Transverse colon (tissue), 4 donors: Measurements from ENCODE around the gene EFNA5. TPM values are rescaled to one million over a fixed set of nuclear protein-coding genes. Genes with fewer than 3 reads are reported as not detected.

Experiments
- DNase-seq: peaks from one replicate; pipeline ENCODE4 v3.0.0-alpha.2; 2019
- H3K27ac ChIP-seq, 4 donors: fragments of 200-600 bp; sonication (generic); 2 replicates each; pipeline ENCODE4 v1.5.1; 2016 to 2018; ENCODE audit warnings: inconsistent platforms in 4 of 4
- H3K27me3 ChIP-seq: fragments of 200-600 bp; sonication (generic); 2 replicates; pipeline ENCODE4 v1.5.1; 2017; ENCODE audit warnings: inconsistent platforms
- H3K36me3 ChIP-seq, 4 donors: fragments of 200-600 bp; sonication (generic); 2 replicates each; pipeline ENCODE4 v1.5.1; 2017 to 2019; ENCODE audit warnings: inconsistent platforms in 4 of 4
- H3K4me1 ChIP-seq, 4 donors: fragments of 200-600 bp; sonication (generic); 2 replicates each; pipeline ENCODE4 v1.5.1; 2017 to 2020; ENCODE audit warnings: inconsistent platforms in 4 of 4
- H3K4me3 ChIP-seq, 4 donors: fragments of 200-600 bp; sonication (generic); 1 replicate in 1 of 4; 2 replicates in 3 of 4; pipeline versions ENCODE4 v1.5.1 to v1.6.1; 2017 to 2019; ENCODE audit warnings: inconsistent platforms in 4 of 4
- H3K9me3 ChIP-seq, 2 donors: fragments of 200-600 bp; sonication (generic); 2 replicates each; pipeline ENCODE4 v1.5.1; 2017 to 2019; ENCODE audit warnings: inconsistent platforms in 2 of 2
- EP300 ChIP-seq: sonication (generic); formaldehyde crosslinking; IDR thresholded peaks from one replicate; pipeline ENCODE4 v1.6.1; 2017; ENCODE audit warnings: antibody characterized with exemption, low read depth
- POLR2A ChIP-seq: fragments of 450-650 bp; IDR thresholded peaks from one replicate; pipeline ENCODE4 v1.6.1; 2016; ENCODE audit warnings: antibody characterized with exemption, mild to moderate bottlenecking, moderate library complexity
- POLR2AphosphoS5 ChIP-seq, 3 donors: sonication (generic); formaldehyde crosslinking; IDR thresholded peaks; one replicate each; pipeline ENCODE4 v1.6.1; 2016; ENCODE audit warnings: antibody characterized with exemption in 3 of 3
- WGBS, 2 donors: methylation state at CpG; one replicate each; pipeline ENCODE4 v1.1.5; 2018; ENCODE audit warnings: low coverage in 1 of 2; 5-methylcytosine and 5-hydroxymethylcytosine counted together
- in situ Hi-C, 4 donors: fragments of 200-750 bp; cut with MboI; loops; one replicate each; pipeline versions ENCODE4 v1.15.0 to v1.15.1; 2017; ENCODE audit warnings: low sequenced_read_pairs in 3 of 4, low pct_ligation_motif_present in 1 of 4, low pct_unique_long_range_greater_than_20kb in 1 of 4
- intact Hi-C: fragments of 100-400 bp; cut with DNase I; formaldehyde crosslinking; loops from one replicate; pipeline ENCODE4 v1.15.1; 2023; ENCODE audit warnings: low total_unique reads
- total RNA-seq, 4 donors: library from RNA; depleted of rRNA; stranded (reverse); fragments of >200 nt; gene quantifications; one replicate each; pipeline ENCODE4 v1.1.0, GENCODE V29; 2016
- TF ChIP-seq, protein P1 (sequence below), 5 experiments: fragments of 200-600 bp in 3 of 5; fragments of 450-650 bp in 2 of 5; sonication (generic) in 3 of 5; IDR thresholded peaks; 1 replicate in 2 of 5; 2 replicates in 3 of 5; pipeline ENCODE4 v1.5.1; 2016 to 2017; ENCODE audit warnings: antibody characterized with exemption in 5 of 5, inconsistent platforms in 3 of 5, mild to moderate bottlenecking in 2 of 5, moderate library complexity in 1 of 5

Gene EFNA5
- total RNA-seq, 4 donors from 2014 or later = 1.5 to 18.2 (median 12.1) TPM

DNA sequence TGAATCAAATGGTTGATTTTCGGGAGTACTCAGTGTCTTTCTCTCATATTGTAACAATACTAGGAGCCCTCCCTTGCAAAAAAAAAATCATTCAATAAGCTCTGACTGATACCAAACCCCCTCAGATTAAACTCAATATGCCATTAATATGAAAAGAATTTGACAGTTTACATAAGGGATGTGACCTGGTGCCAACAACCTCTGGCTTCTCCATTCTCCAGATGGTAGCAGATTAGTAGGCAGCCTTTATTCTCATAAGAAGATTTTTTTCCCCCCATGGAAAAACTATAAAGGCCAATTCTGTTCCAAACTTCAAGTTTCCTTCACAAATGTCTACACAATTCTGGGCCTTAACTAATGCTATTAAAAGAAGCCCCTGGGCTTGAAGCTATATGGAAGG lies 96.5 kb downstream of the EFNA5 start:
- no peak for TF ChIP-seq POLR2A
- TF ChIP-seq EP300 = no peak
- TF ChIP-seq, protein P1, sequence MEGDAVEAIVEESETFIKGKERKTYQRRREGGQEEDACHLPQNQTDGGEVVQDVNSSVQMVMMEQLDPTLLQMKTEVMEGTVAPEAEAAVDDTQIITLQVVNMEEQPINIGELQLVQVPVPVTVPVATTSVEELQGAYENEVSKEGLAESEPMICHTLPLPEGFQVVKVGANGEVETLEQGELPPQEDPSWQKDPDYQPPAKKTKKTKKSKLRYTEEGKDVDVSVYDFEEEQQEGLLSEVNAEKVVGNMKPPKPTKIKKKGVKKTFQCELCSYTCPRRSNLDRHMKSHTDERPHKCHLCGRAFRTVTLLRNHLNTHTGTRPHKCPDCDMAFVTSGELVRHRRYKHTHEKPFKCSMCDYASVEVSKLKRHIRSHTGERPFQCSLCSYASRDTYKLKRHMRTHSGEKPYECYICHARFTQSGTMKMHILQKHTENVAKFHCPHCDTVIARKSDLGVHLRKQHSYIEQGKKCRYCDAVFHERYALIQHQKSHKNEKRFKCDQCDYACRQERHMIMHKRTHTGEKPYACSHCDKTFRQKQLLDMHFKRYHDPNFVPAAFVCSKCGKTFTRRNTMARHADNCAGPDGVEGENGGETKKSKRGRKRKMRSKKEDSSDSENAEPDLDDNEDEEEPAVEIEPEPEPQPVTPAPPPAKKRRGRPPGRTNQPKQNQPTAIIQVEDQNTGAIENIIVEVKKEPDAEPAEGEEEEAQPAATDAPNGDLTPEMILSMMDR (IDR thresholded peaks at IDR 0.05) = no peak
- TF ChIP-seq POLR2AphosphoS5 (IDR thresholded peaks at IDR 0.05) = no peak
- 80 to 89% methylated on average over 1 of the region's 1 CpG for WGBS, 2 donors
- no peak overlapping the region for H3K27ac ChIP-seq
- no peak for DNase-seq
- H3K9me3 ChIP-seq = no peaks in the 10 kb centered on the region
- in situ Hi-C loops = no loop called here
- intact Hi-C loops = no loop called here
- peaks cover 3 to 27% (median 17%) of the 10 kb centered on the region in 4 donors for H3K4me1 ChIP-seq
- H3K27me3 ChIP-seq = no peaks in the 10 kb centered on the region
- no peak overlapping the region for H3K4me3 ChIP-seq
- H3K36me3 ChIP-seq = no peaks in the 10 kb centered on the region

DNA sequence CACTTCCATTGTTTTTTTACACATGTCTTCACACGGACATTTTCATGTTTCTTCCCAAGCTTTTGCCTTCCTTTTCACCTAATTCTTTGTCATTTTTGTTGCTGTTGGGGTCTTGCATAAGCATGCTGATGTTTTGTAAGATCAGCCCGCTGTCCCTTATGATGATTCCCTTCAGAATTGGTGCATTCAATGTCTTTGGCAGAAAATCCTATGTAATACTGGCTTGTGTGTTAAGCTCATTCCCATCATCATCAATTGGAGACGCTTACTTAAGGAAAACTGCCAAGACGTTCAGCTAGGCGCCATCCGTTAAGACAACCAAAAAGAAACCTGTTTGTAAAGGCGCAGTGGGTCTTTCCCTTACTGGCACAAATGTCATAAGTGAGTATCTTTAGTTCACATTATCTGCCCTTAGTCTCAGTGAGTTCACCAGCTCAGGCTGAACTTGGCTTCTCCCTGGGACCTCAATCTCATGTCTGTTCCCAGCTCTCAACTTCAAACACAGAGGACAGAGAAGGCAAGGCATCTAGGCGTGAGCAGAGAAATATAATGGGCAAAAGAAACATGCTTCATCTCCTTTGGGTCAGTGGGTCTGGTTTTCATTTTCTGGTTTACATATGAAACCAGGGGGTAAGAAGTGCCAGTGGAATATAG lies 97.9 kb downstream of the EFNA5 start:
- H3K4me3 ChIP-seq = no peak overlapping the region
- intact Hi-C loops (no loop called here), in situ Hi-C loops (no loop called here)
- no peak for TF ChIP-seq POLR2AphosphoS5 (IDR thresholded peaks at IDR 0.05)
- TF ChIP-seq, protein P1 (IDR thresholded peaks at IDR 0.05) = no peak
- no peak for TF ChIP-seq EP300
- no peak for TF ChIP-seq POLR2A
- H3K4me1 ChIP-seq = peaks cover 3 to 27% (median 17%) of the 10 kb centered on the region in 4 donors
- no peak for DNase-seq
- no peaks in the 10 kb centered on the region for H3K36me3 ChIP-seq
- H3K9me3 ChIP-seq = no peaks in the 10 kb centered on the region
- 78 to 89% methylated on average over 3 to 8 of the region's 8 CpGs for WGBS, 2 donors
- H3K27me3 ChIP-seq = no peaks in the 10 kb centered on the region
- H3K27ac ChIP-seq = peak overlapping the region; percentile 79 to 86 (median 84)

DNA sequence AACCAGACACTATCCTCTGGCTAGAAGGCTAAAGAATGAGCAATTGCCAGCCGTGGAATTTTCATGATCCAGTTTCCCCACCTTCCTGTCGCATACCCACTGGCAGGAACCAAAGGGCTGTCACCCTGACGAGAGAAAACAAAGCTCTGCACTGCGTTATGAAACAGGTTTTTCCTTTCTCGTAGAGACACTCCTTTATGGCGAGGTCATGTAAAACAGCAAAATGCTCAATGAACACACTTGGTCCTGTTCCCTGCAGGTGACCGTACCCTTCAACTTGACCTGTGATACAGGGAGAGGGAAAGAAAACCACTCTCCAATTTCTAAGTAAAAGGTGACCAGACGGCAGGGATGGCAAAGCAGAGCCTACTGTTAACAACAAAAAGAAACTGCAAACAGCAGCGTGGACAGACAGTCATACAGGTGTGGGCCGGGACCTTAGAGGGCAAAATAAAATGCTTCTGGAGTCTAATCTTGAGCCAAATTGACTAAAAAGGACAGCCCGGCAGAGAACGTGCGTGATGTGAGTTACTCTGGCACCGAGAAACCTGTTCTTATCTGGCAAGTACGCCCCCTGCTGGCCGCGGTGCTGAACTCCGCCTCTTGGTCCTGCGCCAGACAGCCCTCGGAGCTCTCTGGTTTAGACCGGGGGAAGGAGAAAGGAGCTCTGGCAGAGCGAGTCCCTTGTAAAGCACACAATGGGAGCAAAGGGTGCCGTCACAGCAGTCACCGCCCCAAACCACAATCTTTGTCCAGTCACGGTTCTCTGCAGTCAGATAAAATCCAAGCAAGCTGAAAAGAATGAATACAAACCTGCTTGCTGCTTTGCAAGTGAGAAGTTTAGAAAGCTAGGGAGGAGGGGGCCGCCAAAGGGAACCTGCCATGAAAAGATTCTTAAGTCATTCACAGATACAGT lies 98.9 kb downstream of the EFNA5 start:
- WGBS, 2 donors = 4 to 11% methylated on average over 13 to 26 of the region's 26 CpGs
- intact Hi-C loops = no loop called here
- Histone ChIP-seq H3K9me3 (no peaks in the 10 kb centered on the region), H3K27me3 (no peaks in the 10 kb centered on the region), H3K4me3 (peak overlapping the region; percentile 30 to 57 (median 32)), H3K36me3 (no peaks in the 10 kb centered on the region), H3K4me1 (peaks cover 3 to 27% (median 17%) of the 10 kb centered on the region in 4 donors), H3K27ac (peak overlapping the region; percentile 79 to 86 (median 84))
- in situ Hi-C loops = no loop called here
- DNase-seq = peak; percentile 97
- TF ChIP-seq, protein P1 (IDR thresholded peaks at IDR 0.05) = peak; percentile 93 to 96 (median 95)
- TF ChIP-seq EP300 (no peak), POLR2A (peak; percentile 50), POLR2AphosphoS5 (IDR thresholded peaks at IDR 0.05) (peak; percentile 53 to 81 (median 71))

DNA sequence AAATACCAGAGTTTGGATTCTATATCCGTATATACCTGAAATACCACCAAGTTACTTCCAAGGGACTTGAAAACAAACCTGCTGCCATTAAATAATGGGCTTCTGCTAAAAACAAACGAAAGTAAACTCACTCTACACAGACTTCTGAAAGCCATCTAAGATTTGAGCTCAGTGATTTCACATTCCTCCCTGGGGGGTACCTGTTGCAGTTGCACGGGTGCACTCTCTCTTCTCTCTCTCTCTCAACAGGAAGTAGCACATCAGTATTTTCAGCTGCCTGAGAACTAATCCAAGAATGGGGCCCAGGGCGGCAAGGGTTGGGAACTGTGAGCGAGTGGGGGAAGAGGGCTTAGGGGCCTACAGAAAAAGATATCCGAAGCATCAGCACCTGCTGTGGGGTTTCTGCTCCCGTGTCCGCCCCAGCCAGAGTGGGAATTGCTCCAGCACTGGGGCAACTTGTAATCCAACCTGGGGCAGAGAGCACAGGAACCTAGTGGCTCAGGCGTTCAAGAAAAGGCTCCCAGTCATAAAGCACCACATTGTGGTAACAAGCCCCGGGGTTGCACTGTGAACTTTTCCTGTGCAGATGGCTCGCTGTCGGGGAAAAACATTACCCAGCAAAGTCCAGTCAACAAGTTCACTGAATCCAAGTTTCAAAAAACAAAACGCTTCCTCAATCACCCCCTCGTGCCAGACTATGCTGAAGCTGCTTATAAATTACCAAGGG lies 99.8 kb downstream of the EFNA5 start:
- H3K27ac ChIP-seq = peak overlapping the region; percentile 79 to 86 (median 84)
- peak; percentile 55 for DNase-seq
- H3K27me3 ChIP-seq = no peaks in the 10 kb centered on the region
- in situ Hi-C loops = no loop called here
- H3K9me3 ChIP-seq = no peaks in the 10 kb centered on the region
- TF ChIP-seq, protein P1 (IDR thresholded peaks at IDR 0.05) = no peak
- no peak for TF ChIP-seq POLR2AphosphoS5 (IDR thresholded peaks at IDR 0.05)
- no peak for TF ChIP-seq POLR2A
- TF ChIP-seq EP300 = no peak
- H3K4me1 ChIP-seq = peaks cover 3 to 27% (median 19%) of the 10 kb centered on the region in 4 donors
- H3K36me3 ChIP-seq = no peaks in the 10 kb centered on the region
- WGBS, 2 donors = 16 to 31% methylated on average over 7 to 14 of the region's 14 CpGs
- peak overlapping the region in 2 of 4 donors; percentile 33 to 57 for H3K4me3 ChIP-seq
- intact Hi-C loops = no loop called here
